ENCODE data around the gene VEZT. TPM values are rescaled to one million over a fixed set of nuclear protein-coding genes. Genes with fewer than 3 reads are reported as not detected.

The VEZT gene
- total RNA-seq, 4 donors from 2014 or later, result 82.1 to 141 (median 85.4) TPM

DNA sequence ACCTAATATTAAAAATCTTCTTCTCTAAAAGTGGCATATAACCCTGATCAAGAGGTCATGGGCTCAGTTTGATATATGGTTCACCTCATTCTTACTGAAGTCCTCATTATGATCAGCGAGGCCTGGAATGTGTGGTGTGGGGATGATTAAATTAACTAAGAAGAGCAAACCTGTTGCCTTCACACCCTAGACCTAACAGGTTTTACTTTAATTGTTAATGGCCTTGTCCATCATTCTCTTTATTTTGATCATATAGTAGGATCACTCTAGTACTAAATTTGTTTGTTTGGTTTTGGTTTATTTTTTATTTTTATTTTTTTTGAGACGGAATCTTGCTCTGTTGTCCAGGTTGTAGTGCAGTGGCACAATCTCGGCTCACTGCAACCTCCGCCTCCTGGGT, 43.5 kb downstream of the VEZT start:
- Histone ChIP-seq H3K9me3 (no peaks in the 10 kb centered on the region), H3K27me3 (no peaks in the 10 kb centered on the region), H3K4me1 (peaks cover 0 to 44% (median 7%) of the 10 kb centered on the region in 3 donors), H3K27ac (no peak overlapping the region), H3K36me3 (peaks cover 0 to 50% of the 10 kb centered on the region in 2 donors), H3K4me3 (no peak overlapping the region)
- ATAC-seq, result no peak
- WGBS, 2 donors (ENCODE audit: low coverage in 1 of 2), result 92 to 100% methylated on average over 2 to 4 of the region's 4 CpGs
- TF ChIP-seq, protein P1, sequence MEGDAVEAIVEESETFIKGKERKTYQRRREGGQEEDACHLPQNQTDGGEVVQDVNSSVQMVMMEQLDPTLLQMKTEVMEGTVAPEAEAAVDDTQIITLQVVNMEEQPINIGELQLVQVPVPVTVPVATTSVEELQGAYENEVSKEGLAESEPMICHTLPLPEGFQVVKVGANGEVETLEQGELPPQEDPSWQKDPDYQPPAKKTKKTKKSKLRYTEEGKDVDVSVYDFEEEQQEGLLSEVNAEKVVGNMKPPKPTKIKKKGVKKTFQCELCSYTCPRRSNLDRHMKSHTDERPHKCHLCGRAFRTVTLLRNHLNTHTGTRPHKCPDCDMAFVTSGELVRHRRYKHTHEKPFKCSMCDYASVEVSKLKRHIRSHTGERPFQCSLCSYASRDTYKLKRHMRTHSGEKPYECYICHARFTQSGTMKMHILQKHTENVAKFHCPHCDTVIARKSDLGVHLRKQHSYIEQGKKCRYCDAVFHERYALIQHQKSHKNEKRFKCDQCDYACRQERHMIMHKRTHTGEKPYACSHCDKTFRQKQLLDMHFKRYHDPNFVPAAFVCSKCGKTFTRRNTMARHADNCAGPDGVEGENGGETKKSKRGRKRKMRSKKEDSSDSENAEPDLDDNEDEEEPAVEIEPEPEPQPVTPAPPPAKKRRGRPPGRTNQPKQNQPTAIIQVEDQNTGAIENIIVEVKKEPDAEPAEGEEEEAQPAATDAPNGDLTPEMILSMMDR (IDR thresholded peaks at IDR 0.05), result no peak
- no peak for TF ChIP-seq POLR2A (IDR thresholded peaks at IDR 0.05)
- TF ChIP-seq POLR2AphosphoS5 (IDR thresholded peaks at IDR 0.05), result no peak
- TF ChIP-seq EP300 (IDR thresholded peaks at IDR 0.05), result no peak

DNA sequence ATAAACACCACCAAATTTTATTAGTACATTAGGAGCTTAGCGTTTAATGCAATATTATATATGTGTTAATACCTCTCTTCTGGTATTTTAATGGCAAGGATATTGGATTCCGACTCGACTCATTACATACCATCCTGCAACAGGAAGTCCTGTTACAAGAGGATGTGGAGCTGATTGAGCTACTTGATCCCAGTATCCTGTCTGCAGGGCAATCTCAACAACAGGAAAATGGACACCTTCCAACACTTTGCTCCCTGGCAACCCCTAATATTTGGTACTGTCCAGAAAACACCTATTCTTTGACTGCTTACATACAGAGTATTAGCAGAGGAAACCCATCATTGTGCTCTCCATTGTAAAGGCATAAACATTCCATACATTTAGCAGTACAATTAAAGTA, 45.2 kb downstream of the VEZT start:
- TF ChIP-seq POLR2AphosphoS5 (IDR thresholded peaks at IDR 0.05) (no peak), EP300 (IDR thresholded peaks at IDR 0.05) (no peak), POLR2A (IDR thresholded peaks at IDR 0.05) (no peak)
- TF ChIP-seq, protein P1 (IDR thresholded peaks at IDR 0.05), result no peak
- ATAC-seq, result peak; percentile 43
- H3K4me1 ChIP-seq, result peaks cover 0 to 33% (median 0%) of the 10 kb centered on the region in 3 donors
- H3K36me3 ChIP-seq, result peaks cover 0 to 51% of the 10 kb centered on the region in 2 donors
- WGBS, 2 donors (ENCODE audit: low coverage in 1 of 2), result 50 to 73% methylated on average over 3 of the region's 3 CpGs
- H3K27ac ChIP-seq, result peak overlapping the region in 2 of 4 donors; percentile 16 to 43
- H3K9me3 ChIP-seq, result no peaks in the 10 kb centered on the region
- no peaks in the 10 kb centered on the region for H3K27me3 ChIP-seq
- H3K4me3 ChIP-seq, result no peak overlapping the region

DNA sequence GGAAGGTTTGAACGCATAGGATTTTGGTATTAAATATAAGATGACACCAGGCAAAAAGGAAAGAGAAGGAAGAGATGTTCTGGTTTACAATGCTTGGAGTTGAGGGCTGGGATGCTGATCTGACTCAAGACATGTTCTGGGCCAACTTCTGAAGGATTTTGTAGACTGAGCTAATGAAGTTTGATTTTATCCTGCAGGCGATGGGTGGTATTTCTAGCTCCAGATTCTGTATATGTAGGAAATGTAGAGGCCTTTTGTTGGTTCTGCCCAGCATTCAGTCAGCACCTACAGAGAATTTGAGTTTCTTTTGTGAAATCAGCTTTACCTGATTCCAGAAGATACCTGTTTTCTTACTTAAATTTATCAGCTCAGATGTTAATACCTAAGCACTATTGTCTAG, 48.2 kb downstream of the VEZT start:
- TF ChIP-seq, protein P1 (IDR thresholded peaks at IDR 0.05), result peak in 1 of 4 experiments; percentile 16
- TF ChIP-seq POLR2AphosphoS5 (IDR thresholded peaks at IDR 0.05) (no peak), EP300 (IDR thresholded peaks at IDR 0.05) (no peak)
- Histone ChIP-seq H3K36me3 (peaks cover 0 to 55% of the 10 kb centered on the region in 2 donors), H3K27me3 (no peaks in the 10 kb centered on the region), H3K9me3 (no peaks in the 10 kb centered on the region), H3K27ac (no peak overlapping the region), H3K4me3 (no peak overlapping the region), H3K4me1 (peaks cover 0 to 25% (median 0%) of the 10 kb centered on the region in 3 donors)
- WGBS, 2 donors (ENCODE audit: low coverage in 1 of 2), result 70 to 92% methylated on average over 2 of the region's 2 CpGs
- ATAC-seq, result no peak

DNA sequence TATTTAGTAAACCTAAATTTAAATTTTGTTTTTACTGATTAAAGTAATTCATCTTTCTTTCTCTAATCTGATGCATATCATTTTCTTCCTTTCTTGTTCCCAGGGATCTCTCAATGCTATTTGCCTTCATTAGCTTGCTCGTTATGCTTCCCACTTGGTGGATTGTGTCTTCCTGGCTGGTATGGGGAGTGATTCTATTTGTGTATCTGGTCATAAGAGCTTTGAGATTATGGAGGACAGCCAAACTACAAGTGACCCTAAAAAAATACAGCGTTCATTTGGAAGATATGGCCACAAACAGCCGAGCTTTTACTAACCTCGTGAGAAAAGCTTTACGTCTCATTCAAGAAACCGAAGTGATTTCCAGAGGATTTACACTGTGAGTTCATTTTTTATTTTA, 48.6 kb downstream of the VEZT start:
- H3K36me3 ChIP-seq, result peaks cover 0 to 55% of the 10 kb centered on the region in 2 donors
- no peak overlapping the region for H3K27ac ChIP-seq
- no peaks in the 10 kb centered on the region for H3K27me3 ChIP-seq
- 88 to 92% methylated on average over 6 of the region's 6 CpGs for whole genome bisulfite sequencing, 2 donors (ENCODE audit: low coverage in 1 of 2)
- ATAC-seq, result no peak
- no peaks in the 10 kb centered on the region for H3K9me3 ChIP-seq
- H3K4me1 ChIP-seq, result peaks cover 0 to 25% (median 0%) of the 10 kb centered on the region in 3 donors
- no peak for TF ChIP-seq EP300 (IDR thresholded peaks at IDR 0.05)
- TF ChIP-seq, protein P1 (IDR thresholded peaks at IDR 0.05), result no peak
- TF ChIP-seq POLR2A (IDR thresholded peaks at IDR 0.05), result no peak
- TF ChIP-seq POLR2AphosphoS5 (IDR thresholded peaks at IDR 0.05), result no peak
- no peak overlapping the region for H3K4me3 ChIP-seq

DNA sequence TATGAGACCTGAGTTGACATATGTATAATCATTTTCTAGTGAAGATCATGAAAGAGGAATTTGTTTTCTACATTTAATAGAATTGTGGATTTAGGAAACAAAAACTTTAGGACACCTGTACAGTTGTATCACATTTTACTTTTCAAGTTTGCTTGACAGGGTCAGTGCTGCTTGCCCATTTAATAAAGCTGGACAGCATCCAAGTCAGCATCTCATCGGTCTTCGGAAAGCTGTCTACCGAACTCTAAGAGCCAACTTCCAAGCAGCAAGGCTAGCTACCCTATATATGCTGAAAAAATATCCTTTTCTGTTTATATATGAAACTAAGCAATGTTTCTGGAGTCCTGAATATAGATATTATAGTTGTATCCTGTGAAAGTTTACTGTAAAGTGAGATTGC, 52.3 kb downstream of the VEZT start:
- WGBS, 2 donors (ENCODE audit: low coverage in 1 of 2), result 16 to 58% methylated on average over 3 of the region's 3 CpGs
- no peak for ATAC-seq
- TF ChIP-seq POLR2AphosphoS5 (IDR thresholded peaks at IDR 0.05) (no peak), EP300 (IDR thresholded peaks at IDR 0.05) (no peak), POLR2A (IDR thresholded peaks at IDR 0.05) (no peak)
- TF ChIP-seq, protein P1 (IDR thresholded peaks at IDR 0.05), result no peak
- no peak overlapping the region for H3K4me3 ChIP-seq
- no peaks in the 10 kb centered on the region for H3K27me3 ChIP-seq
- no peaks in the 10 kb centered on the region for H3K9me3 ChIP-seq
- H3K27ac ChIP-seq, result no peak overlapping the region
- H3K4me1 ChIP-seq, result peaks cover 0 to 11% (median 0%) of the 10 kb centered on the region in 3 donors
- H3K36me3 ChIP-seq, result peaks cover 0 to 44% of the 10 kb centered on the region in 2 donors

All from gastroesophageal sphincter (tissue), 4 donors.